ENCODE measurements around the gene CAT. TPM values are rescaled to one million over a fixed set of nuclear protein-coding genes. Genes with fewer than 3 reads are reported as not detected.

CAT gene
- total RNA-seq, 4 donors from 2014 or later: 83.0 to 120 (median 107) TPM

DNA sequence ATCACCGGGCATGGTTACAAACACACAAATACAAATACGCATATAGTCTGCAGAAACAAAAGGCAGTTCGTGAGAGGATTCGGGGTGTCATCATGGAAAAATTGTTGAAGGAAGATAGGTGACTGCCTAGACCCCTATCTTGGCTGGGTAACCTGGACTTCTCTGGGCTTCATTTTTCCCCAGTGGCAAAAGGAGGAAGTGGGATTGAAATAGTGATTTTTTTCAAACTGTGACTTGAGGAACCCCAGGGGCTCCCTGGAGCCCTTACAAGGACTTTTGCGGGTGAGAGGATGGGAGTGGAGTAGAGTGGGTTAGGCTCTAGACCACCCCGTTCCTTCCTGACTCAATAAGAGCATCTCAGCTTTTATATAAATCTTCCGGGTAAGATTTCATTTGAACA lies 75.9 kb downstream of the CAT start:
- no peak overlapping the region for H3K27ac ChIP-seq
- TF ChIP-seq CTCF (IDR thresholded peaks at IDR 0.05): no peak
- TF ChIP-seq POLR2A (IDR thresholded peaks at IDR 0.05): no peak

DNA sequence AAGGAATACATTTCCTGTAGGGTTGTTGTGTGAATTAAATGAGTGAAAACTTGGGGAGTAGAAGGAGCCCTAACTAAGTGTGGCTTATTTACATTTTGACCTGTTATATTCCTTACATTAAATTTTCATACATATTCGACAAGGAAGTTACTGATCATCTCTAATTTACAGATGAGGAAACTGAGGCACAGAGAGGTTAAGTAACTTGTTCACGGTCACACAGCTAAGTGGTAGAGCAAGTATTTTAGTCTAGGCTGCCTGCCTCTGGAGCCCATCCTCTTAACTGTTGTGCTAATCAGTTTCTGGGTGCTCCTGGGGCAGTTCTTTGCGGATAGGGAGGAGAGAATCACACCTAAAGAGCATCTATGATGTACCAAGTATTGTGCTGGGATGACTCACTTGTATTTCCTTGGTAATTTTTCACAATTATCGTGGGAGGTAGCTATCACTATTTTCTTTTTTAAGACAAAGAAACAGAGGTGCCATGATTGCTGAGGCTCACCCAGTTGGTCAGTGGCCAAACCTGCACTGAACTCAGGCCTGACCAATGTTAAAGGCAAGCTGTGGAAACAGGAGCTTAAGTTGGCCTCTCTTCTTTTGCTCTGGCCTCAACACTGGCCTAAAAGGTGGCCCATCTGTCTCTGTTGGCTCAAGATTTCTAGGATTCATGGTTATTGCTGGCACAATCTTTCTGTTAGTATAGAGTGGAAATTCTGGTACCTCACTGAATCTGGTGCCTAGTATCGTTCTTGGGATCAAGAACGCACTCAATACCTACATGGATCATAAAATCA lies 77.7 kb downstream of the CAT start:
- H3K4me3 ChIP-seq: no peak overlapping the region
- no peaks in the 10 kb centered on the region for H3K27me3 ChIP-seq
- H3K4me1 ChIP-seq: no peaks in the 10 kb centered on the region
- H3K36me3 ChIP-seq: no peaks in the 10 kb centered on the region
- TF ChIP-seq CTCF (IDR thresholded peaks at IDR 0.05): no peak
- no peak for TF ChIP-seq POLR2A (IDR thresholded peaks at IDR 0.05)
- no peak overlapping the region for H3K27ac ChIP-seq
- DNase-seq: no peak
- intact Hi-C loops (cut with DNase I; ENCODE audit: low total_unique reads): no loop called here
- H3K9me3 ChIP-seq: no peaks in the 10 kb centered on the region

More for the DNA sequence above, 75.9 kb downstream of the CAT start:
- intact Hi-C loops (cut with DNase I; ENCODE audit: low total_unique reads): no loop called here
- no peaks in the 10 kb centered on the region for H3K27me3 ChIP-seq
- H3K36me3 ChIP-seq: no peaks in the 10 kb centered on the region
- no peaks in the 10 kb centered on the region for H3K9me3 ChIP-seq
- no peaks in the 10 kb centered on the region for H3K4me1 ChIP-seq
- H3K4me3 ChIP-seq: no peak overlapping the region
- DNase-seq: no peak

- TF ChIP-seq CTCF (IDR thresholded peaks at IDR 0.05) (no peak), POLR2A (IDR thresholded peaks at IDR 0.05) (no peak)
- no peaks in the 10 kb centered on the region for H3K36me3 ChIP-seq
- H3K27me3 ChIP-seq: no peaks in the 10 kb centered on the region
- DNase-seq: no peak
- H3K27ac ChIP-seq: no peak overlapping the region
- H3K9me3 ChIP-seq: no peaks in the 10 kb centered on the region
- H3K4me1 ChIP-seq: no peaks in the 10 kb centered on the region
- intact Hi-C loops (cut with DNase I; ENCODE audit: low total_unique reads): no loop called here
- no peak overlapping the region for H3K4me3 ChIP-seq
Observed at GRCh38 chr11:34519595-34520235, 81.0 kb downstream of the CAT start.

GRCh38 chr11:34521265-34521664 lies 82.5 kb downstream of the CAT start:
- no peaks in the 10 kb centered on the region for H3K4me1 ChIP-seq
- intact Hi-C loops (cut with DNase I; ENCODE audit: low total_unique reads): no loop called here
- H3K9me3 ChIP-seq: no peaks in the 10 kb centered on the region
- H3K27me3 ChIP-seq: no peaks in the 10 kb centered on the region
- no peaks in the 10 kb centered on the region for H3K36me3 ChIP-seq
- H3K27ac ChIP-seq: no peak overlapping the region
- no peak overlapping the region for H3K4me3 ChIP-seq
- TF ChIP-seq POLR2A (IDR thresholded peaks at IDR 0.05) (no peak), CTCF (IDR thresholded peaks at IDR 0.05) (no peak)
- no peak for DNase-seq

Small RNAs within 50 kb of the gene (small RNA-seq; reads per million reads assigned to genes)
- gene AL035079.1: not detected

Other genes starting within 250 kb of the CAT start
- gene ABTB2, start 80.9 kb upstream of the CAT start, total RNA-seq: 1 to 10 TPM; 2.9 to 8.2 (median 6.6) TPM
- not detected for gene ELF5, start 74.9 kb downstream of the CAT start, total RNA-seq
- 10 to 100 TPM in 1 of 4 donors, 1 to 10 TPM in 2, under 1 TPM in 1; 0.59 to 98.7 (median 1.6) TPM for gene EHF, start 182.2 kb downstream of the CAT start, total RNA-seq

All from uterus (tissue), 4 donors.